ENCODE data around the gene SYNE3.
A peak's percentile ranks its signal among the peaks of the same experiment; 100 is the strongest.

The SYNE3 gene

DNA sequence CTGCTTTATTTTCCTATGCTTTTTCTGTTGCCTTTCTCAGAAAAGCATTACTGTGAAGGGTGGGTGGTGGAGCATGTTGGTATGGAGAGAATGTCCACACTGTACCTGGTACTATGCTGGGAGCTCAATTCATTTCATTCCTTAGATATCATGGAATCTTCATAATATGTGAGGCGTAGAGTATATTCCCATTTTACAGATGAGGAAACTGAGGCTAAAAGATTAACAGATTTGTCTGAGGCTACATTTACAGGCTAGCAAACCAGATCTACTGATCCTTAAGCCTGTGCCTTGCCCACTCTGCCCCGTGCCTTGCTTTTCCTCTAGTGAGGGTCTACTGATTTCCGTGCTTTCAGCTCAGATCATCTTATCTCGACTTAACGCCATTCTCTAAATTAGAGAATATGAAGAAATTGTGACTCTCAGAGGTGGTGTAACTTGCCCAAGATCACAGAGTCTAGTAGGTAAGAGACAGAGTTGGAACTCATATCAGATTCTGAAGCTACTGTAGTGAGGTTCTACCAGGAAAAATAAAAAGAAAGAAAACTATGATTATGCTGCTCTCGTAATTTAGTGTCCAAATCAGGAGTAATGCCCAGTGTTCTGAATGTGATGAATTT lies 23.9 kb upstream of the SYNE3 start:
- no peak for DNase-seq

GRCh38 chr14:95538801-95539509 lies 22.5 kb upstream of the SYNE3 start:
- no peak for DNase-seq

DNA sequence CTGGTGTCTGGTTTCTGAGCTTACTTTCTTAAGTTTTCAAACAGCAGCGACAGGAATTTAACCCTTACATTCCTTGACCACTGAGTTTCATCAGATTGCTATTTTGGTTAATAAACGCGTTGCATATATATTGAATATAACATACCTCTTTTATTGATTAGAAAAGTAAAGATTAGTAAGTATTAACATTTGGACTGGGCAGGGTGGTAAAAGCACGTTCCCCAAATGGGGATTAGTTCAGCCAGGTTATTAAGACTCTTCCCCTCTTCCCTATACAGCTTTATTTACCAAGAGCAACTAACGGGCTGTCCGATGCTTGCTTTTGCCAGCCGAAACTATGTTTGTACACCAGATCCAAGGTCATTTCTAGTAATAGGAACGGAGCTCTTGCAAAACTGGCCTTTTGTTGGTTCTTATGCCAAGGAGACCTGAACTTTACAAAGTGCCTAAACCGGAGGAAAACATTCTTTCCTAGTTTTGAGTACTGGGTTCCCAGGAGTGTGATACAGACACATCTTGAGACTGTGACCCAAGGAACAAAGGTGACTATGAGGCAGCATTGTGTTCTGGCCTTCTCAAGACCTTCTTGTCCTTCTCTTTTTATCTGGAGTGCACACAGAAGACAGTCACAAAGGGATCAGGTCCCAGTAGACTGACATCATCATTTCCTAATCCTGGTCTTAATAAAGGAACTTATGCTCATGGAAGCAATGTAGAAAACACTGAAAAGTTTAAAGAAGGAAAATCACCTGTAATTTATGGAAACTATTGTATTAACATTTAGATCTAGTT lies 21.0 kb upstream of the SYNE3 start:
- DNase-seq, result no peak

DNA sequence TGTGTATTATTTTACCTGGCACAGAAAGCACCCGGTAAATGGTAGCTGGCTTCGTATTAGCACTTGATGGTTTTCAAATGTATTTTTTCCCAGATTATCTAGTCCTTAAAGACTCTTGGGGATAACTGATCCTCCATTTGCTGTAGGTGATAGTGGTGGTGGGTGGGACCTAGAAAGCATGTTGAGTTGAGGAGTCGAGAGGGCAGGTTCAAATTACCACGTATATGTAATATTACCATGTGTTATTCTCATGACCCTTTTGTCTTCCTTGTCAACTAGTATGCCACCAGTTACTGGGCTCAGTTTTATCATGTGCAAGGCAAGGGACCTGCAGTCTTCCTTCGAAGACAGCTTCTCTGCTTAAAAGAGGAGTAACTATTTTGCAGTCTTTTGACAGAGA lies 20.2 kb upstream of the SYNE3 start:
- DNase-seq, result no peak

DNA sequence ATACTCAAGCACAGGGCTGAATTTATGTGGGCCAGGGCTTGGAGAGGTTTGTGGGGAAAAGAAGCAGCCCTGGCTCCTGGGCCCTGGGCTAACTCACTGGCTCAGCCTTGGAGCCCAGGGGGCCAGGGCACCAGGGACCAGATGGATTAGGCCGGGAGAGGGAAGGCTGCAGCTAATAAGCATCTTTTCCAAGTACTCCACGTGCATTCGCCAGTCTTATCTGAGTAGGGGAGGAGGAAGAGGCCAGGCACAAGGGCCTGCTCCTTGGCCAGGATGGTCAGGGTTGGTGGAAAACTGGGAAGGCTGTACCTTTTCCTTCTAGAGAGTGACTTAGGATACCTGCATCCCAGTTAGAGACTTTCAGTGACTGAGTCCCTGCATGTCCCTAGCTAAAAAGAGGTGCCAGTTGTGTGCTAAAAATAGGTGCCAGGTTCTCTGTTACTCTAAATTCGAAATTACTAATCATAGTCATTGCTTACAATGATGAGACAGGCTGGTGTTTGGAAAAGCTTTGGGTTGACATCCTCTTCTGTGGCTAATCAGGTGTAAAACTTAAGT lies 19.7 kb upstream of the SYNE3 start:
- no peak for DNase-seq

GRCh38 chr14:95535226-95536021 lies 19.0 kb upstream of the SYNE3 start:
- no peak for DNase-seq

DNA sequence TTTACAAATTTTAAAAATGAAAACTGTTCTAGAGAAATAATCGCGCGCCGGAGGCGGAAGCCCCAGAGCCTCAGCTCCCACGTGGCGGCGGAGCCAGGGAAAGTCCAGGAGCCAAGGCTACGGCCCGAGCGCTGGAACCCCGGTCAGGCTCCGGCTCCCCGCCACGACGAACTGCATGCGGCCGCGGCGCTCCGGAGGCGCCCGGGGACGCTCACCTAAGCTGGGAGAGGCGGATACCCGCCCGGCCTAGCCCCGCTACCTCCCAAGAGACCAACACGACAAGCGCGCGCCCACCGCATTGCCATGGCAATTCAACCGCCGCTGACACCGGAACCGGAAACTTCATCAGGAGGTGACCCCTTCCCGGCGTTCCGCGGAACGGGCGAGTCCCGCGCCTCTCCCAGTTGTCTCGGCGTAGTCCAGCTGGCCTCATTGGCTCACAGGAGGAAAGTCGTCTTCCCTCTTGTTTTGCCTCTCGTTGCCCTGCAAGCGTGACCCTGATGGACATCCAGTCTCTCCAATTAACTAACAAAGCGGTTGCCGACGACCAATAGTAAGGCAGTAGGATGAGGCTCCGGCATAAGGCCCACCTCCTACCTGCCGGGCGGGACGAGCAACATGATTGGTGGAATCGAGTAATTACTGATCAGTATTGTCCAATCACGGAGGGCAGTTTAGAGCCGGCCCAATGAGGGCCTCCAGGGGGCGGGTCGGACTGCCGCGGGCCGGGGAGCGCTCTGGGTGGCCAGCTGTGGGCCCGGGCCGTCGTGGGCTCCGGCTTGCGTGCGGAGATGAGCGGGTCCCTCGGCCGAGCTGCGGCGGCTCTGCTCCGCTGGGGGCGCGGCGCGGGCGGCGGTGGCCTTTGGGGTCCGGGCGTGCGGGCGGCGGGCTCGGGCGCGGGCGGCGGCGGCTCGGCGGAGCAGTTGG lies 18.1 kb upstream of the SYNE3 start, which contains the start of gene GLRX5:
Gene GLRX5 (plus strand): TSS at position 752 of the 927 bp plus-strand sequence. CDS start 40 bp downstream, at position 792.
- peak; percentile 99 for DNase-seq

DNA sequence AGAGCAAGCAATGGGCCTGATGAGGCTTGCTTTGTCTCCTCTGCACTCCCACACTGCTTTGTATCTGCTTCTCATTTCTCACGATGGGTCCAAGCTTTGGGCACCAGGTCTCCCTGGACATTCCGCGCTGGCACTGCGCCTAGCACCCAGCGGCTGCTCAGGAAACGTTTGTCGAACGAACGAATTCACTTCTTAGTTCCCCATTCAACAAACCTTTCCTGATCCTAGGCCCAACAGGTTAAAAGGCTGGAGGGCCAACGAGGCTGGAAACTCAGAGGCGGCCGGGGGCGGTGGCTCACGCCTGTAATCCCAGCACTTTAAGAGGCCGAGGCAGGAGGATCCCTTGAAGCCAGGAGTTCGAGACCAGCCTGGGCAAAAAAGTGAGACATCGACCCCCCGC lies 17.4 kb upstream of the SYNE3 start:
- no peak for DNase-seq

GRCh38 chr14:95533391-95533821 lies 17.0 kb upstream of the SYNE3 start:
- no peak for DNase-seq

DNA sequence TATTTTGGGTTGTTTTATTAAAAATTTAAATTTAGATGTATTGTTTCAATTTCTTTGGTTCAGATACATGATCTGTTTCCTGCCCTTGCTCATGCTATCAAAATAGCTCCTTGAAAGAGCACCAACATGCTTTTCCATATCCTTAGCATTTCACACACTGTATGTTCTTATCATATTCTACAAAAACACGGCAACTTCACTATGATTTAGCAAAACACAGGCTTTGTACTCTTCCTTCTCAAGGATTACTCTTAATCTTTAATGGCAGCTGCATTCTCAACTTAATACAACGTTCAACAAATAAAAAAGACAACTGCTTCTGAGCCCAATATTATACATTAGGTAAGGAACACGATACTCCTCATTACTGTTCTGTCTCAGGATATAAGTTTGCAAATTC lies 15.5 kb upstream of the SYNE3 start:
- no peak for DNase-seq

DNA sequence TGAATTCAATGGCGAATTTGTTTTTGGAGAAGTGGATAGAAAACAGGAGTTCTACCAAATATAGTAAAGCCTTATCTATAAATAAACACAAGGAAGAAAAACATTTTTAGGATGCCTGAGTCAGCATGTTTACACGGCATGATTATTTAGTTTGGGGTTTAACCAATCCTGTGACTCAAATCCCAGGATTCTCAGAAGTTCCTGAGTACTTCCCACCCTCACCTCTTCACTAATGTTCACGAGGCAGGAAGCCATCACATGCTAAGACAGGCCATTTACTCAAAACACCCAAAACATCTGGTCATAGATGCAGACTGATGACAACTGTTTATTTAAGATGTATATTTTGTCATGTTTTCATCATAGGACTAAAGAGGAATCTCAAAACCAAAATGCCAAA lies 15.0 kb upstream of the SYNE3 start:
- no peak for DNase-seq

GRCh38 chr14:95530473-95531276 lies 14.2 kb upstream of the SYNE3 start:
- no peak for DNase-seq

GRCh38 chr14:95529216-95529615 lies 12.8 kb upstream of the SYNE3 start:
- DNase-seq, result no peak

- DNase-seq, result peak in 1 of 2 donors; percentile 72
These were observed 11.0 kb upstream of the SYNE3 start for GRCh38 chr14:95527387-95528002.

- DNase-seq, result no peak
These were observed 10.3 kb upstream of the SYNE3 start for GRCh38 chr14:95526483-95527386.

DNA sequence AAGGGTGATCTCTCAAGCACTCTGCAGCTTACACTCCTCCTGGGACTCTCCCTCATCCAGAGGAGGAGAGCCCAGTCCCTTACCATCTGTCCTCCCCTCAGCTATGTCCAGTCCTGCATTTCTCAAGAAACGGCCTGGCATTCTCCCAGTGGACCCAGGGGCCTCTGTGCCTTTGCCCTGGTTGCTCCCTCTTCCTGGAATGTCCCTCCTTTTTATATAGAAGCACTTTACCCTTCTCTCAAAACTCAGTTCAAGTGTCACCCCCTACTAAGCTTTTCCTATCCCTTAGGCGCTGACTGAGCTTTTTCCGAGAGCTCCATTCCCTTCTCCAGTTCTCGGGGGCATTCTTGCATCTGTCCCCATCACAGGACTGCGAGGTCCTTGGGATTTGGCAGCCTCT lies 9.5 kb upstream of the SYNE3 start:
- DNase-seq, result no peak

GRCh38 chr14:95524706-95525512 lies 8.5 kb upstream of the SYNE3 start:
- no peak for DNase-seq

- no peak for DNase-seq
These were observed 7.5 kb upstream of the SYNE3 start for GRCh38 chr14:95523815-95524448.
